ENCODE measurements around the gene ZIC5.

ZIC5 gene

GRCh38 chr13:99975626-99976025 is 4.1 kb upstream of the ZIC5 start:
- FAIRE-seq: no peak

- FAIRE-seq: no peak
Observed at GRCh38 chr13:99974939-99975561, 3.5 kb upstream of the ZIC5 start.

- no peak for FAIRE-seq
Observed at GRCh38 chr13:99974296-99974938, 2.9 kb upstream of the ZIC5 start.

- FAIRE-seq: no peak
Observed at GRCh38 chr13:99973808-99974185, 2.2 kb upstream of the ZIC5 start.

- FAIRE-seq: no peak
Observed at GRCh38 chr13:99973163-99973807, 1.7 kb upstream of the ZIC5 start.

GRCh38 chr13:99972190-99972731 is 694 bp upstream of the ZIC5 start:
- no peak for FAIRE-seq

- no peak for FAIRE-seq
Observed at GRCh38 chr13:99970651-99971575, 654 bp downstream of the ZIC5 start.

GRCh38 chr13:99969919-99970650 is 1.5 kb downstream of the ZIC5 start:
- FAIRE-seq: no peak

GRCh38 chr13:99969453-99969918 is 2.1 kb downstream of the ZIC5 start:
- no peak for FAIRE-seq

- no peak for FAIRE-seq
Observed at GRCh38 chr13:99968521-99969452, 2.8 kb downstream of the ZIC5 start.

- no peak for FAIRE-seq
Observed at GRCh38 chr13:99967869-99968520, 3.6 kb downstream of the ZIC5 start.

GRCh38 chr13:99967498-99967868 is 4.1 kb downstream of the ZIC5 start:
- no peak for FAIRE-seq

- no peak for FAIRE-seq
Observed at GRCh38 chr13:99966064-99966805, 5.3 kb downstream of the ZIC5 start.

GRCh38 chr13:99965329-99966000 is 6.1 kb downstream of the ZIC5 start:
- FAIRE-seq: no peak

- no peak for FAIRE-seq
Observed at GRCh38 chr13:99963816-99964339, 7.7 kb downstream of the ZIC5 start.

GRCh38 chr13:99962242-99962641 is 9.3 kb downstream of the ZIC5 start:
- no peak for FAIRE-seq

- FAIRE-seq: no peak
Observed at GRCh38 chr13:99961636-99962035, 9.9 kb downstream of the ZIC5 start.

GRCh38 chr13:99960663-99961311 is 10.8 kb downstream of the ZIC5 start:
- no peak for FAIRE-seq

Data from A204.1 (cell line).